OCI-LY1 (cell line): ENCODE data around the gene DNASE1L2.
"Not testable (repeated sequence)": the region's sequence is repeated elsewhere in the genome, so short reads cannot be mapped to it uniquely, and the experiment has no call there.

ENCODE experiments used
- H2AFZ ChIP-seq: fragments of 200-600 bp; sonication (generic), shearing (Covaris generic); 2 replicates; pipeline ENCODE4 v1.6.0; 2014; ENCODE audit warnings: antibody characterized with exemption, mild to moderate bottlenecking, low read length
- H3F3A ChIP-seq: fragments of 200-600 bp; sonication (generic), shearing (Covaris generic); 2 replicates; pipeline ENCODE4 v1.6.0; 2014; ENCODE audit warnings: mild to moderate bottlenecking, antibody characterized with exemption, low read length, moderate library complexity; ENCODE audit not compliant: insufficient read depth
- H3K27ac ChIP-seq: fragments of 200-600 bp; sonication (generic); 2 replicates; pipeline ENCODE4 v1.5.1; 2014; ENCODE audit warnings: low read length, mixed run types, mild to moderate bottlenecking, low read depth; ENCODE audit not compliant: poor library complexity, severe bottlenecking
- H3K27me3 ChIP-seq: fragments of 200-600 bp; sonication (generic); 2 replicates; pipeline ENCODE4 v1.6.0; 2014; ENCODE audit warnings: antibody characterized with exemption, mild to moderate bottlenecking, low read length, moderate library complexity; ENCODE audit not compliant: insufficient read depth
- H3K36me3 ChIP-seq: fragments of 200-600 bp; sonication (generic); 2 replicates; pipeline ENCODE4 v1.6.1; 2014; ENCODE audit warnings: mild to moderate bottlenecking, antibody characterized with exemption, low read length, moderate library complexity, mixed read lengths; ENCODE audit not compliant: insufficient read depth
- H3K4me1 ChIP-seq: fragments of 200-600 bp; sonication (generic); 2 replicates; pipeline ENCODE4 v1.5.1; 2014; ENCODE audit warnings: mild to moderate bottlenecking, low read length, moderate library complexity; ENCODE audit not compliant: insufficient read depth, severe bottlenecking
- H3K4me2 ChIP-seq: fragments of 200-600 bp; sonication (generic), shearing (Covaris generic); 2 replicates; pipeline ENCODE4 v1.6.1; 2014; ENCODE audit warnings: low read length
- H3K4me3 ChIP-seq: fragments of 200-600 bp; sonication (generic); 2 replicates; pipeline ENCODE4 v1.5.1; 2014; ENCODE audit warnings: low read length, low read depth, mild to moderate bottlenecking, mixed read lengths; ENCODE audit not compliant: poor library complexity, severe bottlenecking
- H3K79me2 ChIP-seq: fragments of 200-600 bp; shearing (Covaris generic); 2 replicates; pipeline ENCODE4 v1.6.1; 2016; ENCODE audit warnings: mixed run types, low read length, mixed read lengths; ENCODE audit not compliant: insufficient read depth
- H3K9ac ChIP-seq: fragments of 200-600 bp; sonication (generic), shearing (Covaris generic); 2 replicates; pipeline ENCODE4 v1.6.1; 2014; ENCODE audit warnings: mild to moderate bottlenecking, low read length, mixed read lengths
- H3K9me2 ChIP-seq: fragments of 200-600 bp; sonication (generic), shearing (Covaris generic); 2 replicates; pipeline ENCODE4 v1.6.1; 2014; ENCODE audit warnings: low read depth, mild to moderate bottlenecking, low read length, mixed read lengths
- H3K9me3 ChIP-seq: fragments of 200-600 bp; shearing (Covaris generic); 2 replicates; pipeline ENCODE4 v1.6.1; 2014; ENCODE audit warnings: low read length, mixed read lengths
- H4K20me1 ChIP-seq: fragments of 200-600 bp; sonication (generic), shearing (Covaris generic); 2 replicates; pipeline ENCODE4 v1.6.0; 2016; ENCODE audit warnings: mild to moderate bottlenecking, low read length; ENCODE audit not compliant: insufficient read depth
- EZH2 ChIP-seq: fragments of 200-600 bp; sonication (generic), shearing (Covaris generic); IDR thresholded peaks from 2 replicates; pipeline ENCODE4 v1.8.0; 2017; ENCODE audit warnings: borderline replicate concordance, mixed run types, mild to moderate bottlenecking, antibody characterized with exemption, low read length, moderate library complexity, mixed read lengths
- TF ChIP-seq, protein P1 (sequence below): fragments of 200-600 bp; sonication (generic), shearing (Covaris generic); IDR thresholded peaks from 2 replicates; pipeline ENCODE4 v1.5.1; 2017; ENCODE audit warnings: mild to moderate bottlenecking, antibody characterized with exemption, low read length, moderate library complexity, mixed read lengths

The DNASE1L2 gene

DNA sequence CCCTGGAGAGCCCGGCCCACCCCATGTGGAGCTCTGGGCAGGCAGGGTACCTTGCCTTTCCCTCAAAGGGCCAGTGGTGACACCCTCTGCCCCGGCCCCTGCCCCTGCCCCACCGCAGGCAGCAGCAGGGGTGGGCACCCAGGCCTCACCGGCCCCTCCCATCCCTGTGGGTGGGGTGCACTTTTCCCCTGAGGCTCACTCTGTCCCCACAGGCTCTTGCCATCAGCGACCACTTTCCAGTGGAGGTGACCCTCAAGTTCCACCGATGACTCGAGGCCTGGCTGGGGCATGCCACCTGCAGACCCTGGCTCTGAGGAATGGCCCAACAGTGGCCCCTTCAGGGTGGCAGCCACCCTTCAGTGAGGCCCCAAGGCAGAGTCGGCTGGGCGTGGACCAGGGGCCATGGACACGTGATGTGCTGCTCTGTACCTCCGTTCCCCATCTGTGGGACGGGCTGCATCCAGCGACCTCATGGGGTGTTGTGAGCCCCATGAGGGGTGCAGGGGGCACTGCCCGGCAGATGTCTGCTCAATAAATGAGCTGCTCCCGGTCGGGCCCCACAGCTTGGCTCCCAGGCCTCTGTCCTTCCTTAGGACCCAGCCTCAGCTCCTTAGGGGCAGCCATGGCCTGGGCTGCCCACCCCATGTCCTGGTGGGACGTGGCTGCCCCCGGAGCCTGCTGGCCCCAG is 2.0 kb downstream of the DNASE1L2 start:
- H3K4me2 ChIP-seq, result no peak overlapping the region
- H3K9ac ChIP-seq, result no peak overlapping the region
- H3K4me3 ChIP-seq, result no peak overlapping the region
- no peak overlapping the region for H2AFZ ChIP-seq
- no peaks in the 10 kb centered on the region for H4K20me1 ChIP-seq
- H3K4me1 ChIP-seq, result no peaks in the 10 kb centered on the region
- no peaks in the 10 kb centered on the region for H3K9me3 ChIP-seq
- H3K9me2 ChIP-seq, result no peaks in the 10 kb centered on the region
- no peaks in the 10 kb centered on the region for H3K27me3 ChIP-seq
- H3K79me2 ChIP-seq, result no peaks in the 10 kb centered on the region
- no peak overlapping the region for H3K27ac ChIP-seq
- no peak for TF ChIP-seq EZH2
- TF ChIP-seq, protein P1, sequence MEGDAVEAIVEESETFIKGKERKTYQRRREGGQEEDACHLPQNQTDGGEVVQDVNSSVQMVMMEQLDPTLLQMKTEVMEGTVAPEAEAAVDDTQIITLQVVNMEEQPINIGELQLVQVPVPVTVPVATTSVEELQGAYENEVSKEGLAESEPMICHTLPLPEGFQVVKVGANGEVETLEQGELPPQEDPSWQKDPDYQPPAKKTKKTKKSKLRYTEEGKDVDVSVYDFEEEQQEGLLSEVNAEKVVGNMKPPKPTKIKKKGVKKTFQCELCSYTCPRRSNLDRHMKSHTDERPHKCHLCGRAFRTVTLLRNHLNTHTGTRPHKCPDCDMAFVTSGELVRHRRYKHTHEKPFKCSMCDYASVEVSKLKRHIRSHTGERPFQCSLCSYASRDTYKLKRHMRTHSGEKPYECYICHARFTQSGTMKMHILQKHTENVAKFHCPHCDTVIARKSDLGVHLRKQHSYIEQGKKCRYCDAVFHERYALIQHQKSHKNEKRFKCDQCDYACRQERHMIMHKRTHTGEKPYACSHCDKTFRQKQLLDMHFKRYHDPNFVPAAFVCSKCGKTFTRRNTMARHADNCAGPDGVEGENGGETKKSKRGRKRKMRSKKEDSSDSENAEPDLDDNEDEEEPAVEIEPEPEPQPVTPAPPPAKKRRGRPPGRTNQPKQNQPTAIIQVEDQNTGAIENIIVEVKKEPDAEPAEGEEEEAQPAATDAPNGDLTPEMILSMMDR, result no peak
- H3K36me3 ChIP-seq, result peaks cover 71% of the 10 kb centered on the region
- H3F3A ChIP-seq, result 0 out of 2 replicates have a peak, but pooled peaks cover 3% of the 10 kb centered on the region

DNA sequence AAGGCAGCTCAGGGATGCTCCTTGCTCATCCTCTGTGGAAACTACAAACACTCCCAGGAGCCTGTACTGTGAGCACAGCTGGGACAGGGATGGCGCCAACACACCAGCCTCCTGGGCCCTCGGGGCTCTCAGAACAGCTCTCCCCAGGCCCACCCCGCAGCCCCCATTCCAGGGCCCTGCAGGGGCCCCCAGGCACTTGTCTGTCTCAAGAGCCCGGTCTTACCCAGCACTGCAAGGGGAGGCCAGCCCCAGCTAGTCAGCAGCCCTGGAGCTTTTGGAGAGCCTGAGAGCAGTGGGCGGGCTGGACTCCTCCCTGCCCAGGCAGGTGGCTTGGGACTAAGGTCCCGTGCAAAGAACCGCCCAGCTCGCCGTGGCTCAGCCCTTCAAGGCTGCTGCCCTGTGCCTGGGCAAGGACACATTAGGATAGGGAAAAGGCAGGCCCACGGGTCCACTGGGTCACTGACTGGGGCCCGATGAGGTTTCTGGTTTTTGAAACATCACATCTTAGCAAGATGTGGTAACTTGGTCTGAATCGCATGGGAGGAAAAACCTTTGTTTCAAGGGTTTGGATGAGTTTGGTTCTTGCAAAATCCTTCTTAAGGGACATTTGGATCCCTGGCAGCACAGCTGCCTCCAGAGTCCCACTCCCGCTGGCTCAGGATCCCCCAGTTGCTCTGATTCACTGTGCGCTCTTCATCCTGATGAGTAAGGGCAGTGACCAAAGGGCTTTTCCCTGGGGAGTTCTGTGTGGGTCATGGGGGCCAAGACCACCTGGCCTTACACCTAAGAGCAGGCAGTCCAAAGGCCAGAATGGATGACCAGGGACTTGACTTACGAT is 2.8 kb downstream of the DNASE1L2 start:
- Histone ChIP-seq H3K27me3 (no peaks in the 10 kb centered on the region), H2AFZ (no peak overlapping the region), H3K9me2 (no peaks in the 10 kb centered on the region), H3K36me3 (peaks cover 71% of the 10 kb centered on the region), H3K4me1 (no peaks in the 10 kb centered on the region), H4K20me1 (no peaks in the 10 kb centered on the region), H3F3A (0 out of 2 replicates have a peak, but pooled peaks cover 3% of the 10 kb centered on the region), H3K27ac (no peak overlapping the region), H3K9me3 (no peaks in the 10 kb centered on the region), H3K4me2 (no peak overlapping the region), H3K9ac (no peak overlapping the region), H3K79me2 (no peaks in the 10 kb centered on the region), H3K4me3 (no peak overlapping the region)
- TF ChIP-seq, protein P1, result no peak
- TF ChIP-seq EZH2, result no peak

DNA sequence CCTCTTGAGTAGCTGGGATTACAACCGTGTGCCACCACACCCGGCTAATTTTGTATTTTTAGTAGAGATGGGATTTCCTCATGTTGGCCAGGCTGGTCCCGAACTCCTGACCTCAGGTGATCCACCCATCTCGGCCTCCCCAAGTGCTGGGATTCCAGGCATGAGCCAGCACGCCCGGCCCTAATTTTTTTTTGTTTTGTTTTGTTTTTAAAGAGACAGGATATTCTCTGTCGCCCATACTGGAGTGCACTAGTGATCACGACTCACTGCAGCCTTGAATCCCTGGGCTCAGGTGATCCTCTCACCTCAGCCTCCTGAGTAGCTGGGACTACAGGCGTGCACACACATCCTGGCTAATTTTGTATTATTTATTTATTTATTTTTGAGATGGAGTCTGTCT is 4.1 kb downstream of the DNASE1L2 start:
- not testable (repeated sequence) for H3K4me1 ChIP-seq, H3K4me2 ChIP-seq, H3F3A ChIP-seq, H4K20me1 ChIP-seq, H3K9ac ChIP-seq, H3K79me2 ChIP-seq, H3K9me2 ChIP-seq, H3K27me3 ChIP-seq, H2AFZ ChIP-seq, H3K9me3 ChIP-seq, H3K4me3 ChIP-seq, H3K27ac ChIP-seq
- H3K36me3 ChIP-seq, result peaks cover 70% of the 10 kb centered on the region
